HEK293T (cell line): ENCODE data around the gene WWTR1.

ENCODE experiments used
- BHLHE40 ChIP-seq: fragments of 450-650 bp; IDR thresholded peaks from 2 replicates; pipeline ENCODE4 v1.6.1; 2016; ENCODE audit warnings: mild to moderate bottlenecking, moderate library complexity, borderline replicate concordance
- PKNOX1 ChIP-seq: fragments of 450-650 bp; IDR thresholded peaks from 2 replicates; pipeline ENCODE4 v1.6.1; 2016
- SP1 ChIP-seq: fragments of 450-650 bp; IDR thresholded peaks from 2 replicates; pipeline ENCODE4 v1.6.1; 2017
- SUZ12 ChIP-seq: fragments of 450-650 bp; IDR thresholded peaks from 2 replicates; pipeline ENCODE4 v1.6.1; 2016; ENCODE audit warnings: mild to moderate bottlenecking

- TF ChIP-seq SP1 (no peak), SUZ12 (no peak), PKNOX1 (no peak), BHLHE40 (no peak)
Observed at GRCh38 chr3:149613988-149614387, 43.8 kb downstream of the WWTR1 start.
